ENCODE measurements around the gene MANF.

DNA sequence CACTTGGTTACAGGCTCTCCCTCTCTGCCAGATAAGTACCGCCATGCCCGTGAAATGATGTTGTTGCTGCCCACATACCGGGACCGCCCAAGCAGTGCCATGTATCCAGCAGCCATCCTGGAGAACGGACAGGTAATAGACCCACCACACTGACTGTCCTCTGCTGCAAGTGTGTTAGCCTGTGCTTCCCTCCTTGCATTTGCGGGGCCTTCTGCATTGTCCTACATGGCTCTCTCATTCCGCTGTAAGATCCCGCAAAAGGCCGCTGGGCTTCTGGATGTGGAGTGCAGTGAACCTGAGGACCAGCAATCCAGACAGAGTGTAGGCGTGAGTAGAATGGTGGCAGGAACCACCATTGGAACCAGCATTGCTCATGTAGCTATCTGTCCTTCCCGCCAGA is 10.6 kb upstream of the MANF start:
- TF ChIP-seq, protein P1, sequence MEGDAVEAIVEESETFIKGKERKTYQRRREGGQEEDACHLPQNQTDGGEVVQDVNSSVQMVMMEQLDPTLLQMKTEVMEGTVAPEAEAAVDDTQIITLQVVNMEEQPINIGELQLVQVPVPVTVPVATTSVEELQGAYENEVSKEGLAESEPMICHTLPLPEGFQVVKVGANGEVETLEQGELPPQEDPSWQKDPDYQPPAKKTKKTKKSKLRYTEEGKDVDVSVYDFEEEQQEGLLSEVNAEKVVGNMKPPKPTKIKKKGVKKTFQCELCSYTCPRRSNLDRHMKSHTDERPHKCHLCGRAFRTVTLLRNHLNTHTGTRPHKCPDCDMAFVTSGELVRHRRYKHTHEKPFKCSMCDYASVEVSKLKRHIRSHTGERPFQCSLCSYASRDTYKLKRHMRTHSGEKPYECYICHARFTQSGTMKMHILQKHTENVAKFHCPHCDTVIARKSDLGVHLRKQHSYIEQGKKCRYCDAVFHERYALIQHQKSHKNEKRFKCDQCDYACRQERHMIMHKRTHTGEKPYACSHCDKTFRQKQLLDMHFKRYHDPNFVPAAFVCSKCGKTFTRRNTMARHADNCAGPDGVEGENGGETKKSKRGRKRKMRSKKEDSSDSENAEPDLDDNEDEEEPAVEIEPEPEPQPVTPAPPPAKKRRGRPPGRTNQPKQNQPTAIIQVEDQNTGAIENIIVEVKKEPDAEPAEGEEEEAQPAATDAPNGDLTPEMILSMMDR (IDR thresholded peaks at IDR 0.05; ENCODE audit: insufficient read depth, low read depth, low read length): no peak
- no peak for TF ChIP-seq EZH2 (IDR thresholded peaks at IDR 0.05; ENCODE audit: insufficient read depth, low read length)

All from astrocyte (in vitro differentiated cells and primary cell).